HCT116 (cell line): ENCODE results near the gene NT5DC2. TPM values are rescaled to one million over a fixed set of nuclear protein-coding genes. Genes with fewer than 3 reads are reported as not detected.

Source experiments
- ATAC-seq: fragments of 200-7000 bp; cut with Tn5 transposase; 2 replicates; pipeline ENCODE4 v1.9.1; 2020; ENCODE audit warnings: mild to moderate bottlenecking, moderate library complexity
- BruUV-seq: library from RNA; stranded (reverse); fragments of 400-500 nt; replicated peaks from 2 replicates; lab custom pipeline; 2021; lab: Mats Ljungman, UMichigan
- CTCF ChIA-PET: fragments of 300-600 bp; sonication (Branson Sonifier 250); formaldehyde crosslinking; loops from one replicate; lab custom pipeline; 2021; ENCODE audit warnings: antibody characterized with exemption; lab: Charles Lee
- POLR2A ChIA-PET: fragments of 300-600, 350-600 bp; sonication (Branson Sonifier 250); formaldehyde crosslinking; loops from one replicate; lab custom pipeline; 2021; ENCODE audit warnings: antibody characterized with exemption; lab: Charles Lee
- RAD21 ChIA-PET, 2 experiments: fragments of 300-600 bp; sonication (Branson Sonifier 250); formaldehyde crosslinking; loops; one replicate each; lab custom pipeline; 2023; ENCODE audit warnings: low total read pairs in 2 of 2; ENCODE audit not compliant: uncharacterized antibody in 2 of 2, unreplicated experiment in 2 of 2, low non-redundant PET in 1 of 2; lab: Charles Lee
- DNase-seq: peaks from one replicate; pipeline ENCODE4 v3.0.0-alpha.2; 2010; ENCODE audit warnings: low read depth, low spot score
- H2AFZ ChIP-seq: fragments of 200-600 bp; shearing (Covaris generic), sonication (generic); 2 replicates; pipeline ENCODE4 v1.6.1; 2017; ENCODE audit warnings: low read depth, mixed run types, mixed read lengths, antibody characterized with exemption, low read length; ENCODE audit not compliant: poor library complexity, severe bottlenecking
- H3K27ac ChIP-seq: 2 replicates; pipeline ENCODE4 v1.5.1; 2012; ENCODE audit warnings: low read depth, low read length
- H3K27me3 ChIP-seq: fragments of 200-600 bp; sonication (generic); 2 replicates; pipeline ENCODE4 v1.6.1; 2016; ENCODE audit warnings: mixed run types, low read length, mixed read lengths; ENCODE audit not compliant: insufficient read depth
- H3K36me3 ChIP-seq, 2 experiments: fragments of 200-500 bp in 1 of 2; fragments of 200-600 bp in 1 of 2; sonication (Bioruptor generic) in 1 of 2; sonication (generic) in 1 of 2; 2 replicates each; pipeline versions ENCODE4 v1.5.1 to v1.6.1; 2014 to 2016; ENCODE audit warnings: low read length in 2 of 2, inconsistent platforms in 1 of 2, mixed read lengths in 1 of 2, mixed run types in 1 of 2; ENCODE audit not compliant: insufficient read depth in 2 of 2, control insufficient read depth in 1 of 2
- H3K4me1 ChIP-seq, 2 experiments: fragments of 200-600 bp in 1 of 2; sonication (generic) in 1 of 2; 2 replicates each; pipeline versions ENCODE4 v1.5.1 to v1.6.1; 2012 to 2017; ENCODE audit warnings: low read length in 2 of 2, inconsistent platforms in 1 of 2, mild to moderate bottlenecking in 1 of 2, mixed read lengths in 1 of 2, mixed run types in 1 of 2, moderate library complexity in 1 of 2; ENCODE audit not compliant: insufficient read depth in 2 of 2, control insufficient read depth in 1 of 2
- H3K4me2 ChIP-seq: fragments of 200-600 bp; sonication (generic); 2 replicates; pipeline ENCODE4 v1.6.1; 2017; ENCODE audit warnings: mixed run types, low read length, mixed read lengths
- H3K4me3 ChIP-seq, 2 experiments: fragments of 200-600 bp in 1 of 2; sonication (generic) in 1 of 2; replicated peaks in 1 of 2; 2 replicates each; pipeline ENCODE4 v1.5.1; 2011 to 2016; ENCODE audit warnings: low read length in 2 of 2, control low read depth in 1 of 2, low read depth in 1 of 2, mild to moderate bottlenecking in 1 of 2, mixed read lengths in 1 of 2, mixed run types in 1 of 2
- H3K79me2 ChIP-seq: fragments of 200-600 bp; sonication (generic); 2 replicates; pipeline ENCODE4 v1.6.1; 2017; ENCODE audit warnings: mild to moderate bottlenecking, mixed run types, low read length, moderate library complexity, mixed read lengths; ENCODE audit not compliant: insufficient read depth
- H3K9ac ChIP-seq: fragments of 200-600 bp; sonication (generic); 2 replicates; pipeline ENCODE4 v1.6.1; 2016; ENCODE audit warnings: low read length, mixed read lengths
- H3K9me2 ChIP-seq: fragments of 200-600 bp; sonication (generic), shearing (Covaris generic); 2 replicates; pipeline ENCODE4 v1.6.1; 2017; ENCODE audit warnings: mixed run types, mild to moderate bottlenecking, moderate library complexity; ENCODE audit not compliant: insufficient read depth
- H3K9me3 ChIP-seq, 2 experiments: fragments of 200-500 bp in 1 of 2; fragments of 200-600 bp in 1 of 2; sonication (Bioruptor generic) in 1 of 2; sonication (generic) in 1 of 2; 2 replicates each; pipeline ENCODE4 v1.6.1; 2014 to 2017; ENCODE audit warnings: low read length in 2 of 2, mixed read lengths in 2 of 2, inconsistent platforms in 1 of 2, low read depth in 1 of 2, mild to moderate bottlenecking in 1 of 2, mixed run types in 1 of 2, moderate library complexity in 1 of 2; ENCODE audit not compliant: control insufficient read depth in 1 of 2, insufficient read depth in 1 of 2
- H4K20me1 ChIP-seq: fragments of 200-600 bp; sonication (generic), shearing (Covaris generic); 2 replicates; pipeline ENCODE4 v1.6.1; 2017; ENCODE audit warnings: mixed run types, mild to moderate bottlenecking, moderate library complexity; ENCODE audit not compliant: insufficient read depth
- ATF3 ChIP-seq: IDR thresholded peaks from 2 replicates; pipeline ENCODE4 v1.6.1; 2012
- EZH2 ChIP-seq: fragments of 200-600 bp; sonication (generic); IDR thresholded peaks from 2 replicates; pipeline ENCODE4 v1.6.1; 2017; ENCODE audit warnings: antibody characterized with exemption, mixed run types
- EZH2phosphoT487 ChIP-seq: fragments of 200-600 bp; IDR thresholded peaks from 2 replicates; pipeline ENCODE4 v1.6.1; 2018; ENCODE audit warnings: antibody characterized with exemption, borderline replicate concordance
- FOSL1 ChIP-seq: IDR thresholded peaks from 2 replicates; pipeline ENCODE4 v1.6.1; 2012; ENCODE audit warnings: low read depth
- JUND ChIP-seq: IDR thresholded peaks from 2 replicates; pipeline ENCODE4 v1.6.1; 2012
- POLR2A ChIP-seq: IDR thresholded peaks from 2 replicates; pipeline ENCODE4 v1.7.0; 2011; ENCODE audit warnings: borderline replicate concordance; ENCODE audit not compliant: insufficient read depth, insufficient read length; ENCODE audit errors: extremely low read depth
- RAD21 ChIP-seq: IDR thresholded peaks from 2 replicates; pipeline ENCODE4 v1.6.1; 2012; ENCODE audit warnings: low read depth, mild to moderate bottlenecking
- REST ChIP-seq: IDR thresholded peaks from 2 replicates; pipeline ENCODE4 v1.6.1; 2012; ENCODE audit warnings: low read depth
- SIN3A ChIP-seq: IDR thresholded peaks from 2 replicates; pipeline ENCODE4 v1.6.1; 2012; ENCODE audit warnings: low read depth
- SRF ChIP-seq: IDR thresholded peaks from 2 replicates; pipeline ENCODE4 v1.6.1; 2012; ENCODE audit warnings: low read depth
- TCF7L2 ChIP-seq: IDR thresholded peaks from 2 replicates; pipeline ENCODE4 v1.7.0; 2011; ENCODE audit warnings: borderline replicate concordance, inconsistent platforms; ENCODE audit not compliant: insufficient read depth, insufficient read length; ENCODE audit errors: extremely low read depth
- YY1 ChIP-seq: IDR thresholded peaks from 2 replicates; pipeline ENCODE4 v1.6.1; 2011; ENCODE audit warnings: low read length, low read depth, moderate library complexity, mild to moderate bottlenecking; ENCODE audit not compliant: insufficient replicate concordance; ENCODE audit errors: extremely low read depth
- ZBTB33 ChIP-seq: IDR thresholded peaks from 2 replicates; pipeline ENCODE4 v1.6.1; 2011; ENCODE audit warnings: mild to moderate bottlenecking, low read length, moderate library complexity; ENCODE audit not compliant: insufficient replicate concordance; ENCODE audit errors: extremely low read depth
- ZFX ChIP-seq: fragments of 450-650 bp; IDR thresholded peaks from 2 replicates; pipeline ENCODE4 v1.6.1; 2017
- intact Hi-C: fragments of 100-400 bp; cut with micrococcal nuclease; formaldehyde crosslinking; loops from 2 replicates; pipeline ENCODE4 v1.10.0; 2022
- total RNA-seq: library from RNA; stranded (reverse); gene quantifications from one replicate; pipeline ENCODE4 v1.2.1, GENCODE V29; 2021; ENCODE audit not compliant: unreplicated experiment

The NT5DC2 gene
- total RNA-seq, 1 experiment from 2014 or later: 125 TPM

GRCh38 chr3:52552089-52552488 is 18.4 kb upstream of the NT5DC2 start:
- no peaks in the 10 kb centered on the region for H3K27me3 ChIP-seq
- CTCF ChIA-PET: no interaction called here
- no peak for DNase-seq
- H2AFZ ChIP-seq: no peak overlapping the region
- H3K79me2 ChIP-seq: peaks cover 5% of the 10 kb centered on the region
- no peaks in the 10 kb centered on the region for H3K9me3 ChIP-seq
- H4K20me1 ChIP-seq: peaks cover 2% of the 10 kb centered on the region; the same call in 1 of the 2 replicates
- BruUV-seq: no TSS peak
- no peaks in the 10 kb centered on the region for H3K4me1 ChIP-seq
- no peak for ATAC-seq
- POLR2A ChIA-PET: no interaction called here
- no peak for TF ChIP-seq TCF7L2
- no peak for TF ChIP-seq SIN3A
- TF ChIP-seq EZH2phosphoT487: no peak
- RAD21 ChIA-PET: interaction anchor here in 1 of 2 experiments (0.6 kb wide), 1 partner anchor 30 kb away, joined by 4 read pairs; no protein-coding TSS in a partner anchor
- H3K27ac ChIP-seq: no peak overlapping the region
- H3K4me2 ChIP-seq: no peak overlapping the region
- no peak overlapping the region for H3K4me3 ChIP-seq
- no peaks in the 10 kb centered on the region for H3K9me2 ChIP-seq
- intact Hi-C loops: no loop called here
- H3K9ac ChIP-seq: no peak overlapping the region
- peaks cover 11 to 21% of the 10 kb centered on the region in 2 experiments for H3K36me3 ChIP-seq

GRCh38 chr3:52551118-52551517 is 17.5 kb upstream of the NT5DC2 start:
- no peaks in the 10 kb centered on the region for H3K27me3 ChIP-seq
- CTCF ChIA-PET: no interaction called here
- RAD21 ChIA-PET: no interaction called here
- POLR2A ChIA-PET: interaction anchor here (1.3 kb wide), 1 partner anchor 15 kb away, joined by 4 read pairs; the partner anchor contains the start of gene UQCC5
- H3K9me3 ChIP-seq: no peaks in the 10 kb centered on the region
- intact Hi-C loops: no loop called here
- no peak overlapping the region for H2AFZ ChIP-seq
- H3K4me2 ChIP-seq: no peak overlapping the region
- H3K9ac ChIP-seq: no peak overlapping the region
- TF ChIP-seq TCF7L2 (no peak), RAD21 (no peak), EZH2 (no peak), ATF3 (no peak), POLR2A (no peak), REST (no peak), YY1 (no peak), EZH2phosphoT487 (no peak), FOSL1 (no peak), ZFX (no peak), JUND (no peak), ZBTB33 (no peak), SRF (no peak)
- TF ChIP-seq, all 23 proteins: peak for 0
- H3K4me1 ChIP-seq: no peaks in the 10 kb centered on the region
- ATAC-seq (no peak), DNase-seq (no peak)
- H3K4me3 ChIP-seq: no peak overlapping the region
- H4K20me1 ChIP-seq: peaks cover 2% of the 10 kb centered on the region; the same call in 1 of the 2 replicates
- no TSS peak for BruUV-seq
- no peaks in the 10 kb centered on the region for H3K9me2 ChIP-seq
- H3K27ac ChIP-seq: no peak overlapping the region
- H3K36me3 ChIP-seq: peaks cover 17 to 23% of the 10 kb centered on the region in 2 experiments
- peaks cover 10% of the 10 kb centered on the region for H3K79me2 ChIP-seq
